T-helper 2 cell treated with Interferon-gamma antibody and Interleukin-4, amounts not matched to agents 100 ng/mL and 5 ng/mL, for 36 hours (primary cell): ENCODE measurements around the gene VWCE. TPM values are rescaled to one million over a fixed set of nuclear protein-coding genes. Genes with fewer than 3 reads are reported as not detected.
"Not testable (repeated sequence)": the region's sequence is repeated elsewhere in the genome, so short reads cannot be mapped to it uniquely, and the experiment has no call there.

Experiments used
- intact Hi-C: fragments of 100-400 bp; cut with micrococcal nuclease; formaldehyde crosslinking; loops from one replicate; pipeline ENCODE4 v1.15.1; 2023
- total RNA-seq: library from RNA; stranded (reverse); gene quantifications from 2 replicates; pipeline ENCODE4 v1.2.3, GENCODE V29; 2022

Gene VWCE
- total RNA-seq, 1 donor from 2014 or later, result 2.9 TPM

DNA sequence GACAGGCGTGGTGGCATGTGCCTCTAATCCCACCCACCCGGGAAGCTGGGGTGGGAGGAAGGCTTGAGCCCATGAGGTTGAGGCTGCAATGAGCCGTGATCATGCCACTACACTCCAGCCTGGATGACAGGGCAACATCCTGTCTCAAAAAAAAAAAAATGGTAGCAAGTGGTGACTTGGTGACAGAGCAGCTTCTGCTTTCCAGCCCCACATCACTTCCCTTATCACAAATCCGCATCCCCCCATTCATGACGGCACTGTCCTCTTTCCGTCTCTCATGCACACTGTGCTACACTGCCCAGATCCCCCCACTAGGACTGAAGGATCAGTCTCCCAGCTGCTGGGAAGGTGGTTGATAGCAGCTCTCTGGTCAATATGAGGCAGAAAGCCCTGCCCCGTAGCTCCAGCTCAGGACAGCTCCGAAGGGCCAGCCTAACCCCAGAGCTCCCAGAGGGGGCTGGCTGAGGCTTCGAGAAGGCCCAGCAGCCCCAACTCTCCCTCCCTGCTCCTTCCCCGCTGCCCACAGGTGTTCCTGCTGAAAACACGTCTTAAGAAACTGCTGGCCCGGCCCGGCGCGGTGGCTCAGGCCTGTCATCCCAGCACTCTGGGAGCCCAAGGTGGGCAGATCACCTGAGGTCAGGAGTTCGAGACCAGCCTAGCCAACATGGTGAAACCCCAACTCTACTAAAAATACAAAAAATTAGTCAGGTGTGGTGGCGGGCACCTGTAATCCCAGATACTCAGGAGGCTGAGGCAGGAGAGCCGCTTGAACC, 38.2 kb downstream of the VWCE start:
- intact Hi-C loops, result no loop called here

DNA sequence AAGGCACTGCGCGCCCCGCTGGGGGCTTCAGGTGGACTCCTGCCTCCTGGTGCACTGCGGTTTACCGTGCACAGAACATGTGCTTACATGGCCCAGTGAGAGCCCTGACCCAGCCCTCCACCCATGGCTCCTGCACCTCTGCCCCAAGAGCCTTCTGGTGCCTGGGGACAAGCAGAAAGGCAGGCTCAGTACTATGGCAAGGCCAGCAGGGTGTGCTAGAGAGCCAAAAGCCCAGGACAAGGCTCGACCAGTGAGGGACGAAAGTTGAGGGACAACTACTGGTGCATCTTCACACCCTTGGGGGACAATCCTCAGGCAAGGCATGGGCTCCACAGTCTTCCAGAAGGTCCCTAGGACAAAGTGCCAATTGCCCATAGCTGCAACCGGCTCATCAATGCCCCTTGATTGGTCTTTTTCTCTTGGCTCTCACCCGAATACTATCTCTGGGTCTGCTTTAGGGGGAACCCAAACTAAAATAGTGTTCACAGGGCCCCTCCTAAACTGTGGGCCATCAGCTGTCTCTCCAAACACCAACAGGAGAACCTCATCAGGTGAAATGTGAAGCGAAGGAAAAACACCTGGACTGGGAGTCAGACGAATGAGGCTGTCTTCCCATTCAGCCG, 40.6 kb downstream of the VWCE start:
- intact Hi-C loops, result loop anchor here (1.0 kb wide), 2 partner anchors 40 to 131 kb away; no protein-coding TSS in a partner anchor

DNA sequence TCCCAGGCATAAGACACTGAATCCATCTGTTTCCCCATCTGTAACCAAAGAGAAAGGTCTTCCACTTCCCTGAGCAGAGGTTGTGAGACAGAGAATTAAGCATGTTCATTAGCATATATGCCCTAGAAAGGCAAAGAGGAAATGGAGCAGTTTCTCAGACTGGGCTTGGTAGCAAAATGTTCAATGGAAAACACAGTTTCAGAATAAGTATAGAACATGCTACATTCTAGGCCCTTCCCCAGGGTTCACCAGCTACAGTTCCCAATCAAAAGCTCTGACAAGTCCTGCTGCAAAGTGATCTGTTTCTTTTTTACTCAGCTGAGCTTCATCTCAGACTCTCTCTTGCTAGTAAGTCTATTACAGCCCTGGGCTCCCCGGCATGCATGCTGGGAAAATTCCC, 42.8 kb downstream of the VWCE start:
- intact Hi-C loops, result not testable (repeated sequence)

DNA sequence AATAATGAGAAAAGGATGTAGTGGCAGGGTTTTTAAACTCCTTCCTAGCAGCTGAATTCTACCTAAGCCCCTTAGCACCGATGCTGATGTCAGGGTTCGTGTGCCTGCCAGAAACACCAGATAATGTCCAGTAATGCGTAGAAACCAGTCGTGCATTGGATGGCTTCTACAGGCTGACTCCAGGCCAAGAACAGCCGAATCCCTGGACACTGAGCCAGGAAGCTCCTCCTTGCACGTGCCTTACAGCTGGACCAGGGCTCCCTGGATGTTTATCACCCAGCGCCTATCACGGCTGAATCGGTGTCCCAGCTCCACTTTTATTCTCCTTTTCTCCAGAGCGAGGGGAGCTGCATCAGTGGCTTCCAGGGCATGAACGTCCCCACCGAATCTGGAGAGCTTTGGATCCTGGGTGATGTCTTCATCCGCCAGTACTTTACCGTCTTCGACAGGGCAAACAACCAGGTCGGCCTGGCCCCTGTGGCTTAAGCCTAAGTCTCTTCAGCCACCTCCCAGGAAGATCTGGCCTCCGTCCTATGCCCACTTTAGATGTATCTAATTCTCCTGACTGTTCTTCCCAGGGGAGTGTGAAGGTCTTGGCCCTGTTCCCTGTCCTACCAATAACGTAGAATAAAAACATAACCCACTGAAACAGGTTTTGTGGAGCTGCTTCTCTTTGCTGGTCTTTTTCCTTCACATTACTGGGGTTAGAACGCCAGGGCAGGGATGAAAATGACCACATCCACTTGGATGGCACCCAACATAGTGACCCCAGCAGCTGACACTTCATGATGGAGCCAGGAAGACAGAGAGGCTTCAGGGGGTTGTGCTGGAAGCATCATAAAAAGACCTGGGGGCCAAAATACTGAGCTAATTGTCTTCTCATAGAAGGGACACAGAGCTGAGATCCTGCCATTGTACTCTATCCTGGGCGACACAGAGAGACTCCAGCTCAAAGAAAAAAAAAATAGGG, 44.0 kb downstream of the VWCE start:
- intact Hi-C loops, result not testable (repeated sequence)

DNA sequence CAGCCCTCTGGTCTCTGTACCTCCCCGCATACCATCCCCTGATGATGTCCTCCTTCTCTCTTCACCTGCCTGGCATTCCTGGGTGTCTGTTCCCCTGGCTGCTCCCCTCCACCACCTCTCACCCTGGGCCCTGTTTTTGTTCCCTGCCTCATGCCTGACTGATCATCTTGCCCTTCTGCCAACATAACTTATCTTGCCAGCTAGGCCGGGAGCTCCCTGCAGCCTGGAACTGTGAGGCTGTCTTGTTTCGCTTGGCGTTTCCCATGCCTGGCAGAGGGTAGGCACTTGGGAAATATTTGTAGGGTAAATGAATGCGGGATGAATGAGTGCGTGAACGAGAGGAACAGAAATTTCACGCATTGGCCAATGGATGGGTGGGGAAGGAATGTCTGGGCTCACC, 45.9 kb downstream of the VWCE start:
- intact Hi-C loops, result not testable (repeated sequence)

DNA sequence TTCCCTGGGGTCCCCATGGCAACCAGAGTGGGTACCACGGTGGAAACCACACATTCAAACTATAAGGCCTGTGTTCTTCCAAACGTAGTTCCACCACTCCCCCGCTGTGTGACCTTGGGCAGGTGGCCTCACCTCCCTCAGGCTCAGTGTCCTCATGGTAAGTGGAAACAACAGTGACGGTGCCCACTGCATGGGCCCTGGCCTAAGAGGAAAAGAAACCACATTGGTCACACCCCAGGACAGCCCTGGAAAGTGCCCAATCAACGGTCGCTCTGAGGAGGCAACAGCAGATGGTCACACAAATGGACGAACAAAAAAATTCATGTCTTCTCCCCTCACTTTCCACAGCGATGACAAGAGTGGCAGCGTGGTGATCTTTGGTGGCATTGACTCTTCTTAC, 47.0 kb downstream of the VWCE start:
- intact Hi-C loops, result not testable (repeated sequence)

DNA sequence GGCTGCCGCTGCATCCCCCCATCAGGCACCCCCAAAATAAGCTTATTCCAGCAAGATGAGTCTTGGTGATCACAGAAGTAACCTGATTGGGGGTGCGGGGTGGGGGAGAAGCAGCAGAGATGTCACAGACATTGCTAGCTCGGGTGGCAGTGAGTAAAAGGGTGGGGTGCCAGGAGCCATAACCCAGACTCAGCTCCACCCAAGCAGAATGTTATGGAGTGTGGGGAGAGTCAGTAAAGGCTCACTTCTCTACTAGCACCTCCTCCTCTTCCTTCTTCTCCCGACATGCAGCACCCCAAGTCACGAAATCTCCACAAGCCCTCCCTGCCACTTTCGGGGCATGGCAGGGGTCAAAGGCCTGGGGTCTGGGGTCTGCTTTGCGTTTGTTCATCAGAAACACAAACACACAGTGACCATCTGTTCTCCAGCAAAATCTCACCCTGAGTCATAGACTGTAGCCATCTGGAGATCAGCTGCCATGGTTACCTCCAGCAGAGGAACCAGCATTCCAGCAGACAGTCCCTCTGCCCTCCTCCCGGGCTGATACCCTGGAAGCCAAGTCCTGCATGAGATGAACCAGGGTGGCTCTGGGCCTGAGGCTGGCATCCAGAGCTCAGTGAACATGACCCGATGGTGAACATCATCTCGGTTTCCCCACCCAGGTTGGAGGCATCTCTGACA, 49.7 kb downstream of the VWCE start:
- intact Hi-C loops, result not testable (repeated sequence)

DNA sequence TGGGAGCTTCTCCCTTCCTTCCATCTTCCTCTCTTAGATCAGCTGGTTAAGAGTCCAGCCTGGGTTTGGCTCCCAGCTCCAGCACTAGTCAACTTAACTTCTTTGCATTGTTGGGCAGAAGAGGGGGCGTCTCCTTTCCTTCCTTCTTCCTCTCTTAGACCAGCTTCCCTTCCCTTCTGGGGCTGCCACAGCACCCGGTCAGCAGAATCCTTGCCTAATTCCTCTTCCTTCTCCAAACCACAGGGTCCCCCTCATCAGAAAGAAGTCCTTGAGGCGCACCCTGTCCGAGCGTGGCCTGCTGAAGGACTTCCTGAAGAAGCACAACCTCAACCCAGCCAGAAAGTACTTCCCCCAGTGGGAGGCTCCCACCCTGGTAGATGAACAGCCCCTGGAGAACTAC, 53.6 kb downstream of the VWCE start:
- intact Hi-C loops, result not testable (repeated sequence)

DNA sequence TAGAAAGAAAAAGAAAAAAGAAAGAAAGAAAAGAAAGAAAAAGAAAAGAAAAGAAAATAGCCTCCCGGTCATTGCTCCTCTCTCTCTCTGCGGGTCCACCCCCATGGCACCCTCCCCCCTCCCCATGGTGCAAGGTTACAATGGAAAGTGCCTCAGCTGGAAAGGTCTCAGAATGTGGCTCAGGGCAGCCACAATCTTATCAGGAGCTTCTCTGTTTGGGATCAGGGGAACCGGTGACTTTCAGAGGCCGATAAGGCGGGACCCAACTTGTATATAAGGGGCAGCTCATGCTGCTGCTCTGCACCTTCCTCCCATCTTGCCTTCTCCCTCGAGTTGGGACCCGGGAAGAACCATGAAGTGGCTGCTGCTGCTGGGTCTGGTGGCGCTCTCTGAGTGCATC, 54.2 kb downstream of the VWCE start, which contains the start of gene PGA5:
TSS of gene PGA5 (plus strand) at position 301 of the 400 bp plus-strand sequence. CDS start at position 353, 52 bp downstream.
- intact Hi-C loops, result not testable (repeated sequence)

DNA sequence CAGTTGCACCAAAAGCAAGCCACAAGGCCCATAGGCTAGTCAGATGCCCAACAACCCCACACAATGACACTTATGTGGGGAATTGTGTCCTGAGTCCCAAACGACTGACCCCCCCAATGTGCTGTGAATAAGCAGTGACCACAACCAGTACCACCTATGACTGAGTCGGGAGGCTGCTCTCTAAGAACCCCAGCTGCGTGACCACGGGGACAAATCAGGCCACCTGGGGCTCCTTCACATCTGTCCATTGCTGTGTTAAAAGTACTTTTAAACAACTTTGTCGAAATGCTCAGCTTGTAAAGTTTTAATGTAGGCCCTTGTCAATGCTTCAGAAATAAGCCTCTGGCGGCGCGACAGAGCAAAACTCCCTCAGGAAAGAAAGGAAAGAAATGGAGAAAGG, 54.8 kb downstream of the VWCE start:
- intact Hi-C loops, result not testable (repeated sequence)

DNA sequence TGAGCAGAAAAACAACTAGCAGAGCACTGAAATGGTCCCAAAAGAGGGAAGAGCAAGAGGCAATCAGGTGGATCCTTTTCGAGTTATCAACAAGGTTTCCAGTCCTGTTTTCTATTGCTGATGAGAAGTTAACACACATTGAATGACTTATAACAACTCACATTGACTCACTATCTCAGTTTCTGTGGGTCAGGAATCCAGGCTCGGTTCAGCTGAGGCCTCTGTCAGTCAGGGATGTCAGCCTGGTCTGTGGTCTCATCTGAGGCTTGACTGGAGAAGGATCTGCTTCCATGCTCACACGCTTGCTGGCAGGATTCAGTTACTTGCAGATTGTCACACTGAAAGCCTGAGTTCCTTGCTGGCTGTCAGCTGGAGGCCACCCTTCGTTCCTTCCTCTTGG, 58.0 kb downstream of the VWCE start:
- intact Hi-C loops, result not testable (repeated sequence)

DNA sequence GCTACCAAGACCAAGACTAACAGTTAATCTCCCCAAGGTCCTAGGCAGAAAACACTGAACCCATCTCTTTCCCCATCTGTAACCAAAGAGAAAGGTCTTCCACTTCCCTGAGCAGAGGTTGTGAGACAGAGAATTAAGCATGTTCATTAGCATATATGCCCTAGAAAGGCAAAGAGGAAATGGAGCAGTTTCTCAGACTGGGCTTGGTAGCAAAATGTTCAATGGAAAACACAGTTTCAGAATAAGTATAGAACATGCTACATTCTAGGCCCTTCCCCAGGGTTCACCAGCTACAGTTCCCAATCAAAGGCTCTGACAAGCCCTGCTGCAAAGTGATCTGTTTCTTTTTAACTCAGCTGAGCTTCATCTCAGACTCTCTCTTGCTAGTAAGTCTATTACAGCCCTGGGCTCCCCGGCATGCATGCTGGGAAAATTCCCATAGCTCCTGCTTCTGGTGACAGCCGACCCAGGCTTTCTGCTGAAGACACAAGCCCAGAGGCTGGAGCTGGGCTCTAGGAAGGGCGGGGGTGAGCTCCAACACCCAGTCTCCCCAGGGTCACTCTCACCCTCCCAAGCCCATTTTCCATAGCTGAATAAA, 62.5 kb downstream of the VWCE start:
- intact Hi-C loops, result not testable (repeated sequence)

DNA sequence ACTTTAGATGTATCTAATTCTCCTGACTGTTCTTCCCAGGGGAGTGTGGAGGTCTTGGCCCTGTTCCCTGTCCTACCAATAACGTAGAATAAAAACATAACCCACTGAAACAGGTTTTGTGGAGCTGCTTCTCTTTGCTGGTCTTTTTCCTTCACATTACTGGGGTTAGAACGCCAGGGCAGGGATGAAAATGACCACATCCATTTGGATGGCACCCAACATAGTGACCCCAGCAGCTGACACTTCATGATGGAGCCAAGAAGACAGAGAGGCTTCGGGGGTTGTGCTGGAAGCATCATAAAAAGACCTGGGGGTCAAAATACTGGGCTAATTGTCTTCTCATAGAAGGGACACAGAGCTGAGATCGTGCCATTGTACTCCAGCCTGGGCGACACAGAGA, 63.5 kb downstream of the VWCE start:
- intact Hi-C loops, result not testable (repeated sequence)

DNA sequence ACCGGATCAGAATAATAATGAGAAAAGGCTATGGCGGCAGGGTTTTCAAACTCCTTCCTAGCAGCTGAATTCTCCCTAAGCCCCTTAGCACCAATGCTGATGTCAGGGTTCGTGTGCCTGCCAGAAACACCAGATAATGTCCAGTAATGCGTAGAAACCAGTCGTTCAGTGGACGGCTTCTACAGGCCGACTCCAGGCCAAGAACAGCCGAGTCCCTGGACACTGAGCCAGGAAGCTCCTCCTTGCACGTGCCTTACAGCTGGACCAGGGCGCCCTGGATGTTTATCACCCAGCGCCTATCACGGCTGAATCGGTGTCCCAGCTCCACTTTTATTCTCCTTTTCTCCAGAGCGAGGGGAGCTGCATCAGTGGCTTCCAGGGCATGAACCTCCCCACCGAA, 64.1 kb downstream of the VWCE start:
- intact Hi-C loops, result not testable (repeated sequence)

DNA sequence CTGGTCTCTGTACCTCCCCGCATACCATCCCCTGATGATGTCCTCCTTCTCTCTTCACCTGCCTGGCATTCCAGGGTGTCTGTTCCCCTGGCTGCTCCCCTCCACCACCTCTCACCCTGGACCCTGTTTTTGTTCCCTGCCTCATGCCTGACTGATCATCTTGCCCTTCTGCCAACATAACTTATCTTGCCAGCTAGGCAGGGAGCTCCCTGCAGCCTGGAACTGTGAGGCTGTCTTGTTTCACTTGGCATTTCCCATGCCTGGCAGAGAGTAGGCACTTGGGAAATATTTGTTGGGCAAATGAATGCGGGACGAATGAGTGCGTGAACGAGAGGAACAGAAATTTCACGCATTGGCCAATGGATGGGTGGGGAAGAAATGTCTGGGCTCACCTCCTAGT, 65.7 kb downstream of the VWCE start:
- intact Hi-C loops, result not testable (repeated sequence)

DNA sequence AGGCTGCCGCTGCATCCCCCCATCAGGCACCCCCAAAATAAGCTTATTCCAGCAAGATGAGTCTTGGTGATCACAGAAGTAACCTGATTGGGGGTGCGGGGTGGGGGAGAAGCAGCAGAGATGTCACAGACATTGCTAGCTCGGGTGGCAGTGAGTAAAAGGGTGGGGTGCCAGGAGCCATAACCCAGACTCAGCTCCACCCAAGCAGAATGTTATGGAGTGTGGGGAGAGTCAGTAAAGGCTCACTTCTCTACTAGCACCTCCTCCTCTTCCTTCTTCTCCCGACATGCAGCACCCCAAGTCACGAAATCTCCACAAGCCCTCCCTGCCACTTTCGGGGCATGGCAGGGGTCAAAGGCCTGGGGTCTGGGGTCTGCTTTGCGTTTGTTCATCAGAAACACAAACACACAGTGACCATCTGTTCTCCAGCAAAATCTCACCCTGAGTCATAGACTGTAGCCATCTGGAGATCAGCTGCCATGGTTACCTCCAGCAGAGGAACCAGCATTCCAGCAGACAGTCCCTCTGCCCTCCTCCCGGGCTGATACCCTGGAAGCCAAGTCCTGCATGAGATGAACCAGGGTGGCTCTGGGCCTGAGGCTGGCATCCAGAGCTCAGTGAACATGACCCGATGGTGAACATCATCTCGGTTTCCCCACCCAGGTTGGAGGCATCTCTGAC, 68.5 kb downstream of the VWCE start:
- intact Hi-C loops, result not testable (repeated sequence)

DNA sequence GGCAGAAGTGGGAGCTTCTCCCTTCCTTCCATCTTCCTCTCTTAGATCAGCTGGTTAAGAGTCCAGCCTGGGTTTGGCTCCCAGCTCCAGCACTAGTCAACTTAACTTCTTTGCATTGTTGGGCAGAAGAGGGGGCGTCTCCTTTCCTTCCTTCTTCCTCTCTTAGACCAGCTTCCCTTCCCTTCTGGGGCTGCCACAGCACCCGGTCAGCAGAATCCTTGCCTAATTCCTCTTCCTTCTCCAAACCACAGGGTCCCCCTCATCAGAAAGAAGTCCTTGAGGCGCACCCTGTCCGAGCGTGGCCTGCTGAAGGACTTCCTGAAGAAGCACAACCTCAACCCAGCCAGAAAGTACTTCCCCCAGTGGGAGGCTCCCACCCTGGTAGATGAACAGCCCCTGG, 72.4 kb downstream of the VWCE start:
- intact Hi-C loops, result not testable (repeated sequence)

DNA sequence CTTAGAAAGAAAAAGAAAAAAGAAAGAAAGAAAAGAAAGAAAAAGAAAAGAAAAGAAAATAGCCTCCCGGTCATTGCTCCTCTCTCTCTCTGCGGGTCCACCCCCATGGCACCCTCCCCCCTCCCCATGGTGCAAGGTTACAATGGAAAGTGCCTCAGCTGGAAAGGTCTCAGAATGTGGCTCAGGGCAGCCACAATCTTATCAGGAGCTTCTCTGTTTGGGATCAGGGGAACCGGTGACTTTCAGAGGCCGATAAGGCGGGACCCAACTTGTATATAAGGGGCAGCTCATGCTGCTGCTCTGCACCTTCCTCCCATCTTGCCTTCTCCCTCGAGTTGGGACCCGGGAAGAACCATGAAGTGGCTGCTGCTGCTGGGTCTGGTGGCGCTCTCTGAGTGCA, 73.1 kb downstream of the VWCE start, which contains the start of gene PGA4:
TSS of gene PGA4 (plus strand) at position 301 of the 400 bp plus-strand sequence. CDS start at position 355, 54 bp downstream.
- intact Hi-C loops, result not testable (repeated sequence)

DNA sequence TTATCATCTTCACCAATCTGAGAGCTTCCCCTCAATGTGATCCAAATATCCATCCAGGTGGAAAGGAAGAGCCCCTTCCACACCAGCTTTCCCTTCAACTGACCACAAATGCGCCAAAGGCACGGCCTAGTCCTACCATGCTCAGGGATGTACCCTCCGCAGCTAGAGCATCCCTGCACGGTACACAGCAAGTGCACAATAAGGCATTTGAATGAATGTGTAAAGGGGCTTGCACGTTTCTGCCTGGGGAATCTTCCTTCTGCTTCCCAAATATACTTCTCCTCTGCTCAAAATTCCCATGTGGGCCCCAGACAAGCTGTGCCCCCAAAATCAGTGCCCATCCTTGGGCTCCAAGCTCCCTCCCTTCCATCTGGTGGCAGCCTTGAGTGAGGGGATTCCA, 76.1 kb downstream of the VWCE start:
- intact Hi-C loops, result not testable (repeated sequence)

DNA sequence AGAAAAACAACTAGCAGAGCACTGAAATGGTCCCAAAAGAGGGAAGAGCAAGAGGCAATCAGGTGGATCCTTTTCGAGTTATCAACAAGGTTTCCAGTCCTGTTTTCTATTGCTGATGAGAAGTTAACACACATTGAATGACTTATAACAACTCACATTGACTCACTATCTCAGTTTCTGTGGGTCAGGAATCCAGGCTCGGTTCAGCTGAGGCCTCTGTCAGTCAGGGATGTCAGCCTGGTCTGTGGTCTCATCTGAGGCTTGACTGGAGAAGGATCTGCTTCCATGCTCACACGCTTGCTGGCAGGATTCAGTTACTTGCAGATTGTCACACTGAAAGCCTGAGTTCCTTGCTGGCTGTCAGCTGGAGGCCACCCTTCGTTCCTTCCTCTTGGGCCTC, 76.8 kb downstream of the VWCE start:
- intact Hi-C loops, result not testable (repeated sequence)
